Activated CD8-positive, alpha-beta T cell treated with anti-CD3 and anti-CD28 coated beads for 36 hours (primary cell): Measurements from ENCODE around the gene WNT3A. TPM values are rescaled to one million over a fixed set of nuclear protein-coding genes. Genes with fewer than 3 reads are reported as not detected.
A peak's percentile ranks its signal among the peaks of the same experiment; 100 is the strongest.

Experiments used
- ATAC-seq: fragments of 200-7000 bp; cut with Tn5 transposase; one replicate; pipeline ENCODE4 v1.10.0; 2021; ENCODE audit warnings: mild to moderate bottlenecking, moderate library complexity
- CTCF ChIA-PET: fragments of 350-600 bp; sonication (Branson Sonifier 250); formaldehyde crosslinking; loops from one replicate; lab custom pipeline; 2021; ENCODE audit warnings: antibody characterized with exemption; lab: Charles Lee
- POLR2A ChIA-PET: fragments of 350-600 bp; sonication (Branson Sonifier 250); formaldehyde crosslinking; loops from one replicate; lab custom pipeline; 2021; ENCODE audit warnings: antibody characterized with exemption; lab: Charles Lee
- DNase-seq: peaks from one replicate; pipeline ENCODE4 v3.0.0-alpha.2; 2020
- H3K27ac Mint-ChIP-seq: one replicate; pipeline ENCODE4 v1.8.0; 2021; ENCODE audit warnings: mild to moderate bottlenecking, mixed read lengths
- H3K27me3 Mint-ChIP-seq: one replicate; pipeline ENCODE4 v1.8.0; 2021; ENCODE audit warnings: mixed read lengths
- H3K36me3 Mint-ChIP-seq: one replicate; pipeline ENCODE4 v1.8.0; 2021; ENCODE audit warnings: low read depth, mixed read lengths
- H3K4me1 Mint-ChIP-seq: one replicate; pipeline ENCODE4 v1.8.0; 2021; ENCODE audit warnings: low read depth, mixed read lengths
- H3K4me3 Mint-ChIP-seq: one replicate; pipeline ENCODE4 v1.8.0; 2021; ENCODE audit warnings: mild to moderate bottlenecking, moderate library complexity, mixed read lengths
- H3K9me3 Mint-ChIP-seq: one replicate; pipeline ENCODE4 v1.8.0; 2021; ENCODE audit warnings: mixed read lengths
- intact Hi-C: fragments of 100-400 bp; cut with micrococcal nuclease; formaldehyde crosslinking; loops from one replicate; pipeline ENCODE4 v1.10.0; 2022
- total RNA-seq, 2 experiments: library from RNA; stranded (reverse); gene quantifications; one replicate each; pipeline ENCODE4 v1.2.3, GENCODE V29; 2021
- TF ChIP-seq, protein P1 (sequence below): fragments of 200-600 bp; IDR thresholded peaks from one replicate; pipeline ENCODE4 v1.8.0; 2022; ENCODE audit warnings: antibody characterized with exemption, mild to moderate bottlenecking

Gene WNT3A
- total RNA-seq, 2 experiments from 2014 or later = not detected

DNA sequence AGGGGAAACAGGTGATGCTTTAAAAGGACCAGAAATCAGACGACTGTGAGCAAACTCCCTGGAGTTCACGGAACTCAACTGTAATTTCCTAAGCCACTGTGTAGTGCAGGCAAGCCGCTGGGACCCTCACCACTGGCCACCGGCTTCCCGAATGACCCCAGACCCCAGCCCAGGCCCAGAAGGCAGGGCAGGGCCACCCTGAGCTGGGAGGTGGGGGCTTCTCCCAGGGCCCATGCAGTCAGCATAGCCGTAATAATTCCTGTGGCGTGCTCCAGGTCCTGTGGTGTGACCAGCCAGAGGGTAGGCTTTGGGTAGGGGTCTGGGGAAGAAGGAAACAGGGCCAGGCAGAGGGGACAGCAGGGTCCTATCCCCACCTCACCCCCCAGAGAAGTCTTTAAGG lies 72.2 kb downstream of the WNT3A start:
- ATAC-seq = no peak
- Mint-ChIP-seq H3K4me1 (peaks cover 8% of the 10 kb centered on the region), H3K4me3 (no peak overlapping the region), H3K27me3 (no peaks in the 10 kb centered on the region), H3K36me3 (peaks cover 17% of the 10 kb centered on the region), H3K9me3 (no peaks in the 10 kb centered on the region), H3K27ac (no peak overlapping the region)
- intact Hi-C loops = no loop called here
- ChIA-PET CTCF (no interaction called here), POLR2A (interaction anchor here (0.8 to 1.6 kb wide), 2 partner anchors 31 to 316 kb away, joined by 3 to 4 read pairs; partner anchors contain the start of gene MRPL55)
- TF ChIP-seq, protein P1, sequence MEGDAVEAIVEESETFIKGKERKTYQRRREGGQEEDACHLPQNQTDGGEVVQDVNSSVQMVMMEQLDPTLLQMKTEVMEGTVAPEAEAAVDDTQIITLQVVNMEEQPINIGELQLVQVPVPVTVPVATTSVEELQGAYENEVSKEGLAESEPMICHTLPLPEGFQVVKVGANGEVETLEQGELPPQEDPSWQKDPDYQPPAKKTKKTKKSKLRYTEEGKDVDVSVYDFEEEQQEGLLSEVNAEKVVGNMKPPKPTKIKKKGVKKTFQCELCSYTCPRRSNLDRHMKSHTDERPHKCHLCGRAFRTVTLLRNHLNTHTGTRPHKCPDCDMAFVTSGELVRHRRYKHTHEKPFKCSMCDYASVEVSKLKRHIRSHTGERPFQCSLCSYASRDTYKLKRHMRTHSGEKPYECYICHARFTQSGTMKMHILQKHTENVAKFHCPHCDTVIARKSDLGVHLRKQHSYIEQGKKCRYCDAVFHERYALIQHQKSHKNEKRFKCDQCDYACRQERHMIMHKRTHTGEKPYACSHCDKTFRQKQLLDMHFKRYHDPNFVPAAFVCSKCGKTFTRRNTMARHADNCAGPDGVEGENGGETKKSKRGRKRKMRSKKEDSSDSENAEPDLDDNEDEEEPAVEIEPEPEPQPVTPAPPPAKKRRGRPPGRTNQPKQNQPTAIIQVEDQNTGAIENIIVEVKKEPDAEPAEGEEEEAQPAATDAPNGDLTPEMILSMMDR = no peak
- no peak for DNase-seq

DNA sequence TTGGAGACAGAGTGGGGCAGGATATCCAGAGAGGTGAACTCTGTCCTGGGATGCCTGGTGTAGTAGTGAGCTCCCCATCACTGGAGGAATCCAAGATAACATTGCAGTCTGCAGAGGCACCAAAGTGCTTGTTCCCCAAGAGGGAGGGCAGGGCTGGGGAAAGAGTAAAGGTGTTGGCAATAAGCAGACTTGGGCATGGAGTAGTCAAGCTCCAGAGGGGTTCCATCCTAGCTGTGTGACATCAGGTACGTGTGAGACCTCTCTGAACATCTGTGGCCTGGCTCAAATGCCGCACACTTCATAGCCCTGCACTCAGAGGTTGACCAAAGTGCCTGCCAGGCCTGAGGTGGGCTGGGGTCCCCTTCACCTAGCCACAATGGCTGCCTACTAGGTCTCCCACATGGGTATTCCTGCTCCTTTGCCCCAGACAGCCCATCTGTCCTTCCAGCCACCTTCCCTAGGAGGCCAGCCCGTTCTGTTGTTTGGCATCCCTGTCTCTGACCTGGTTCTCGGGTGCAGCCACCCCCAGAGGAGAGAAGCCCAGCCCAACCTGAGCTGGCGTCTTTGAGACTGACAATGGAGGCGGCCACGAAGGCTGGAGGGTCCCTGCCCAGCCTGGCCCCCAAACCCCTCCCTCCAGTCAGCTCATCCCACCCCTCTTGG lies 72.9 kb downstream of the WNT3A start:
- TF ChIP-seq, protein P1 = no peak

DNA sequence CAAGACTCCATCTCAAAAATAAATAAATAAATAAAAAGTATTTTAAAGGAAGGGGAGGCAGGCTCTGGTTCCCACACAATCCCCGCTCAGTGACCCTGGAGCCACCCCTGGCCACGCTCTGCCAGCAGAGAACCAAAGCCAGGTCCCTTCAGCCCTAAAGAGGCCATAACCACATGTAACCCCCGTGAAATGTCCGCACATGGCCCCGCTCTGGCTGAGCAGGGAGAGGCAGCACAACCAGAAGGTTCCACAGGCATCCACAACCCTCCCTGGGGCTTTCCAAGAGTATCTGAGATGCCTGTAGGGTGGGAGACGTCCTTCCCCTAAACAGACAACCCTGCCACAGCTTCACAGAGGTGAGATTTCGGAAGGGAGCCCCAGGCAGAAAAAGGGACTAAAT lies 74.3 kb downstream of the WNT3A start:
- Mint-ChIP-seq H3K27ac (peak overlapping the region; percentile 73), H3K4me3 (peak overlapping the region; percentile 97), H3K36me3 (peaks cover 35% of the 10 kb centered on the region), H3K9me3 (no peaks in the 10 kb centered on the region), H3K4me1 (peaks cover 27% of the 10 kb centered on the region), H3K27me3 (no peaks in the 10 kb centered on the region)
- POLR2A ChIA-PET = interaction anchor here (0.6 to 4.0 kb wide), 3 partner anchors 12 to 377 kb away, joined by 3 to 40 read pairs (median 6); no protein-coding TSS in a partner anchor
- ATAC-seq (no peak), DNase-seq (no peak)
- TF ChIP-seq, protein P1 = no peak
- CTCF ChIA-PET = no interaction called here
- intact Hi-C loops = no loop called here

More for the DNA sequence above, 72.9 kb downstream of the WNT3A start:
- Mint-ChIP-seq H3K4me3 (no peak overlapping the region), H3K9me3 (no peaks in the 10 kb centered on the region), H3K27ac (no peak overlapping the region), H3K27me3 (no peaks in the 10 kb centered on the region), H3K36me3 (peaks cover 24% of the 10 kb centered on the region), H3K4me1 (peaks cover 13% of the 10 kb centered on the region)
- intact Hi-C loops = no loop called here
- ATAC-seq (no peak), DNase-seq (no peak)
- ChIA-PET CTCF (no interaction called here), POLR2A (interaction anchor here (1.6 kb wide), 1 partner anchor 30 kb away, joined by 4 read pairs; the partner anchor contains the start of gene MRPL55)

DNA sequence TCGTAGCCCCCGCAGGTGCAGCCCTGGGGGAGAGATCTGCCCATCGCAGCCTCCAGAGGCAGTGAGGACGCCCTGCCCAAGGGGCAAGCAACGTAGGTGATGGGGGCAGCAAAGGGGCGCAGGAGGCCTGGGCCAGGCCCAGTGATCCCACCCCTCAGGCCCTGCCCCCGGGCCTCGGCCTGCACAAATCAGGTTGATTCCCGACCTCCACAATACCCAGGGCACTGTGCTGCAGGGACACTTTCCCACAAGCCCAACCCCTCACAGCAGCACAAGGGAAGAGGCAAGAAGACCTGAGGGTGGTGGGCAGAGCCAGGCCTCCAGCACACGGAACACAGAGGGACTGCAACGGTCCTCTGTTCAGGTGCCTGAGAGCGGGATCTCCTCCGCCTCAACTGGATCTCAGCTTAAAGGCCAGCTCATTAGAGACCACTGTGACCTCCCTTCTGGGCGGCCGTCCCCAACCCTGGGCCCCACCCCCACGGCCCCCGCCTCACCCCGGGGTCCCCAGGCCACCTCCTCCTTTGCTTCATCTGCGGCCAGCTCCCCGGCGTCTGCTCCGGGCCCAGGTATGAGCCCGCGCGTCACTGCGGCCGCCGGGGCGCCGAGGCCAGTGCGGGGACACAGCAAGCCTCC lies 74.9 kb downstream of the WNT3A start:
- H3K36me3 Mint-ChIP-seq = peaks cover 38% of the 10 kb centered on the region
- ChIA-PET CTCF (interaction anchor here (1.1 to 1.3 kb wide), 2 partner anchors 82 to 84 kb away, joined by 3 to 4 read pairs; partner anchors contain the start of gene IBA57), POLR2A (interaction anchor here (0.6 to 4.0 kb wide), 11 partner anchors 11 to 1776 kb away, joined by 3 to 40 read pairs (median 5); partner anchors contain the start of gene MRPL55)
- ATAC-seq (peak; percentile 5), DNase-seq (no peak)
- TF ChIP-seq, protein P1 = no peak
- no peaks in the 10 kb centered on the region for H3K27me3 Mint-ChIP-seq
- H3K4me3 Mint-ChIP-seq = peak overlapping the region; percentile 97
- intact Hi-C loops = no loop called here
- no peaks in the 10 kb centered on the region for H3K9me3 Mint-ChIP-seq
- H3K27ac Mint-ChIP-seq = peak overlapping the region; percentile 73
- H3K4me1 Mint-ChIP-seq = peaks cover 32% of the 10 kb centered on the region
